ENCODE data around the gene PGP. TPM values are rescaled to one million over a fixed set of nuclear protein-coding genes. Genes with fewer than 3 reads are reported as not detected.

Gene PGP
- total RNA-seq, 1 experiment from 2014 or later: 38.3 TPM

DNA sequence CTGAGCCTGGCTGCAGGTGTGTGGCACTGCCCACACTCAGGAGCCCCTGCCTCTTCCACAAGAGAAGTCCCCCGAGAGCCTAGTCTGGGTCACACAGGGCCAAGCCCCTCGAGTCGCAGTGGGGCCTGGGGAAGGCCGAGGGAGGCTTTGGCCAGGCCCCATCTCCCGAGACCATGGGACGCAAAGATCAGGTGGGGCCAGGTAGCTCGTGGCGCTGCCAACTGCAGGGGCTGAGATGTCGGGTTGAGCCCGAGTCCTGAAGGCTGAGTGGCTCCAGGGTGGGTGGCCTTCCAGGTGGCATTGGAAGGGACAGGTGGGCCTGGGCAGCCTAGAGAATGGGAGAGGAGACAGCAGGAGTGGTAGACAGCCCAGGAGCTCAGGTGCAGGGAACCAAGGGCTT, 52.7 kb downstream of the PGP start:
- H3K23ac ChIP-seq (ENCODE audit: insufficient read length, low read depth, low read length): no peak overlapping the region
- TF ChIP-seq CTCF (conservative IDR thresholded peaks at IDR 0.05): no peak
- no peak overlapping the region for H3K18ac ChIP-seq (ENCODE audit: insufficient read length, low read depth, low read length)
- H3K9me3 ChIP-seq (ENCODE audit: control insufficient read depth, low read depth, low read length): no peaks in the 10 kb centered on the region
- H3K4me1 Mint-ChIP-seq: peaks cover 9 to 22% of the 10 kb centered on the region in 2 experiments
- no peaks in the 10 kb centered on the region; the same call in 1 of the 2 replicates for H3K4me1 ChIP-seq (ENCODE audit: insufficient read depth, low read length)
- no peak overlapping the region for H3K56ac ChIP-seq (ENCODE audit: insufficient read length, low read depth, low read length)
- no peak overlapping the region for H4K91ac ChIP-seq (ENCODE audit: insufficient read length, low read depth, low read length)
- peaks cover under 1% of the 10 kb centered on the region for H3K23me2 ChIP-seq (ENCODE audit: insufficient read length, low read depth, low read length, poor library complexity, severe bottlenecking)
- H2BK20ac ChIP-seq (ENCODE audit: low read depth, low read length, poor library complexity, severe bottlenecking): no peak overlapping the region
- H3K36me3 Mint-ChIP-seq (ENCODE audit: insufficient read depth in 1 of 3, low read depth in 3 of 3): peaks cover 10 to 33% (median 22%) of the 10 kb centered on the region in 3 experiments
- WGBS (ENCODE audit: extremely low coverage, insufficient read length, low lambda C conversion rate): no CpG with 5 or more reads among the region's 10 CpGs
- H2BK120ac ChIP-seq (ENCODE audit: low read depth, low read length, poor library complexity, severe bottlenecking): no peak overlapping the region
- no peak overlapping the region for H2AK5ac ChIP-seq (ENCODE audit: insufficient read length, low read length)
- H2AFZ ChIP-seq (ENCODE audit: low read length): no peak overlapping the region
- no peak for DNase-seq
- no peak overlapping the region for H3K27ac ChIP-seq (ENCODE audit: insufficient read length, low read depth, low read length)
- H3K14ac ChIP-seq (ENCODE audit: insufficient read depth, low read length): no peak overlapping the region
- H3K79me1 ChIP-seq (ENCODE audit: insufficient read depth, low read depth, low read length, poor library complexity, severe bottlenecking): peaks cover 16% of the 10 kb centered on the region
- peaks cover 38% of the 10 kb centered on the region; the same call in 1 of the 2 replicates for H3K79me2 ChIP-seq (ENCODE audit: insufficient read depth, low read length)
- H3T11ph ChIP-seq (ENCODE audit: low read length): no peak overlapping the region
- peak overlapping the region in 2 of 3 experiments; percentile 55 to 62; a peak in 3 of 7 replicates for H3K27ac Mint-ChIP-seq
- no peak overlapping the region for H2BK12ac ChIP-seq (ENCODE audit: insufficient read length, low read depth, low read length)
- H2BK15ac ChIP-seq (ENCODE audit: low read depth, low read length): no peak overlapping the region
- H3K4me2 ChIP-seq (ENCODE audit: insufficient read depth, insufficient read length, low read length): no peak overlapping the region
- no peaks in the 10 kb centered on the region for H3K27me3 ChIP-seq (ENCODE audit: insufficient read depth, low read length)
- H4K20me1 ChIP-seq (ENCODE audit: control insufficient read depth, insufficient read depth, insufficient read length): peaks cover 2% of the 10 kb centered on the region
- no peaks in the 10 kb centered on the region for H3K9me3 Mint-ChIP-seq
- H3K4me3 Mint-ChIP-seq: no peak overlapping the region
- no peak overlapping the region for H2BK5ac ChIP-seq (ENCODE audit: insufficient read length, low read length)
- no peak overlapping the region for H3K9ac ChIP-seq (ENCODE audit: extremely low read depth, insufficient read length, low read length)
- no peak overlapping the region for H4K5ac ChIP-seq (ENCODE audit: insufficient read length, low read depth, low read length)
- H3K4ac ChIP-seq (ENCODE audit: low read depth, low read length): no peak overlapping the region
- no peaks in the 10 kb centered on the region for H3K27me3 Mint-ChIP-seq (ENCODE audit: low read depth)
- H4K8ac ChIP-seq (replicated peaks; ENCODE audit: insufficient read length, low read depth, low read length): no peak overlapping the region

Other genes starting within 250 kb of the PGP start
- gene RNF151, start 248.0 kb downstream of the PGP start, total RNA-seq (2021): 0.28 TPM in 1 of 2 replicates, not detected in the other
- gene TBL3, start 242.8 kb downstream of the PGP start, total RNA-seq (2021): 53.3 and 54.0 TPM in 2 replicates
- gene NOXO1, start 233.4 kb downstream of the PGP start, total RNA-seq (2021): 1.3 and 1.7 TPM in 2 replicates
- gene GFER, start 230.6 kb downstream of the PGP start, total RNA-seq (2021): 49.1 and 50.4 TPM in 2 replicates
- 11.9 and 12.1 TPM in 2 replicates for gene SYNGR3, start 224.9 kb downstream of the PGP start, total RNA-seq (2021)
- 64.2 and 70.9 TPM in 2 replicates for gene ZNF598, start 205.0 kb downstream of the PGP start, total RNA-seq (2021)
- 7.1 and 10.2 TPM in 2 replicates for gene NPW, start 195.1 kb downstream of the PGP start, total RNA-seq (2021)
- 15.3 and 18.4 TPM in 2 replicates for gene NHERF2, start 187.9 kb downstream of the PGP start, total RNA-seq (2021)
- 52.0 and 54.0 TPM in 2 replicates for gene NTHL1, start 167.0 kb downstream of the PGP start, total RNA-seq (2021)
- 122 and 125 TPM in 2 replicates for gene TSC2, start 166.9 kb downstream of the PGP start, total RNA-seq (2021)
- 73.5 and 88.0 TPM in 2 replicates for gene PKD1, start 78.9 kb downstream of the PGP start, total RNA-seq (2021)
- 2.4 and 3.0 TPM in 2 replicates for gene RAB26, start 66.2 kb downstream of the PGP start, total RNA-seq (2021)
- gene TRAF7, start 59.1 kb downstream of the PGP start, total RNA-seq (2021): 105 and 108 TPM in 2 replicates
- 7.9 and 9.3 TPM in 2 replicates for gene CASKIN1, start 18.2 kb downstream of the PGP start, total RNA-seq (2021)
- gene MLST8, start 9.4 kb downstream of the PGP start, total RNA-seq (2021): 74.5 and 75.9 TPM in 2 replicates
- gene BRICD5, start 4.0 kb downstream of the PGP start, total RNA-seq (2021): 10.8 and 11.9 TPM in 2 replicates
- 35.9 and 37.6 TPM in 2 replicates for gene E4F1, start 8.8 kb upstream of the PGP start, total RNA-seq (2021)
- gene DNASE1L2, start 21.6 kb upstream of the PGP start, total RNA-seq (2021): 2.5 TPM in 2 replicates
- 90.0 and 95.4 TPM in 2 replicates for gene ECI1, start 36.7 kb upstream of the PGP start, total RNA-seq (2021)
- gene RNPS1, start 53.3 kb upstream of the PGP start, total RNA-seq (2021): 384 and 394 TPM in 2 replicates
- gene ABCA3, start 125.9 kb upstream of the PGP start, total RNA-seq (2021): 8.0 and 9.5 TPM in 2 replicates
- 61.6 and 62.2 TPM in 2 replicates for gene CCNF, start 214.6 kb upstream of the PGP start, total RNA-seq (2021)
- 40.7 and 45.4 TPM in 2 replicates for gene TEDC2, start 245.3 kb upstream of the PGP start, total RNA-seq (2021)

All from H9 (cell line).